DOHH2 (cell line): Measurements from ENCODE around the gene AFAP1.

Experiments
- H3F3A ChIP-seq: fragments of 200-600 bp; sonication (generic), shearing (Covaris generic); 2 replicates; pipeline ENCODE4 v1.6.0; 2016; ENCODE audit warnings: antibody characterized with exemption, mild to moderate bottlenecking; ENCODE audit not compliant: control insufficient read depth, insufficient read depth
- H3K27ac ChIP-seq: fragments of 200-600 bp; sonication (generic); 2 replicates; pipeline ENCODE4 v1.5.1; 2014; ENCODE audit warnings: low read depth, mild to moderate bottlenecking, low read length, moderate library complexity
- H3K27me3 ChIP-seq: fragments of 200-600 bp; sonication (generic); 2 replicates; pipeline ENCODE4 v1.6.1; 2014; ENCODE audit warnings: mild to moderate bottlenecking, low read length, mixed read lengths; ENCODE audit not compliant: control insufficient read depth
- H3K36me3 ChIP-seq: fragments of 200-600 bp; sonication (generic); 2 replicates; pipeline ENCODE4 v1.6.1; 2014; ENCODE audit warnings: mild to moderate bottlenecking, low read length, moderate library complexity, mixed read lengths; ENCODE audit not compliant: control insufficient read depth
- H3K4me1 ChIP-seq: fragments of 200-600 bp; sonication (generic); 2 replicates; pipeline ENCODE4 v1.6.1; 2014; ENCODE audit warnings: mild to moderate bottlenecking, low read length, mixed read lengths; ENCODE audit not compliant: control insufficient read depth
- H3K4me2 ChIP-seq: fragments of 200-600 bp; sonication (generic); 2 replicates; pipeline ENCODE4 v1.6.0; 2014; ENCODE audit warnings: mild to moderate bottlenecking, low read length, moderate library complexity
- H3K4me3 ChIP-seq: fragments of 200-600 bp; sonication (generic); 2 replicates; pipeline ENCODE4 v1.5.1; 2014; ENCODE audit warnings: mild to moderate bottlenecking, low read length, mixed read lengths
- H3K79me2 ChIP-seq: fragments of 200-600 bp; sonication (generic); 2 replicates; pipeline ENCODE4 v1.6.1; 2014; ENCODE audit warnings: mild to moderate bottlenecking, low read length, mixed read lengths; ENCODE audit not compliant: control insufficient read depth
- H3K9me2 ChIP-seq: fragments of 200-600 bp; sonication (generic); replicated peaks from 2 replicates; pipeline ENCODE4 v1.6.1; 2014; ENCODE audit warnings: mild to moderate bottlenecking, low read length, mixed read lengths; ENCODE audit not compliant: control insufficient read depth
- H3K9me3 ChIP-seq: fragments of 200-600 bp; sonication (generic); 2 replicates; pipeline ENCODE4 v1.6.1; 2014; ENCODE audit warnings: antibody characterized with exemption, low read length, mixed read lengths; ENCODE audit not compliant: control insufficient read depth, insufficient read depth
- H4K20me1 ChIP-seq: fragments of 200-600 bp; sonication (generic); 2 replicates; pipeline ENCODE4 v1.6.0; 2014; ENCODE audit warnings: low read depth, mild to moderate bottlenecking, antibody characterized with exemption, low read length, moderate library complexity; ENCODE audit not compliant: control insufficient read depth, insufficient read depth
- CTCF ChIP-seq: fragments of 200-600 bp; sonication (generic); IDR thresholded peaks from one replicate; pipeline ENCODE4 v1.5.1; 2014; ENCODE audit warnings: antibody characterized with exemption, mild to moderate bottlenecking, low read depth, low read length; ENCODE audit not compliant: poor library complexity, severe bottlenecking
- EZH2phosphoT487 ChIP-seq: fragments of 200-600 bp; sonication (generic); IDR thresholded peaks from 2 replicates; pipeline ENCODE4 v1.6.1; 2017; ENCODE audit warnings: borderline replicate concordance, mild to moderate bottlenecking, antibody characterized with exemption, low read length, moderate library complexity, mixed read lengths

Gene AFAP1

GRCh38 chr4:7971881-7972500 is 32.3 kb upstream of the AFAP1 start:
- Histone ChIP-seq H3K4me1 (peaks cover 8% of the 10 kb centered on the region), H3K27me3 (peaks cover 3% of the 10 kb centered on the region; the same call in 1 of the 2 replicates), H3K9me3 (no peaks in the 10 kb centered on the region), H3K4me3 (no peak overlapping the region), H3K27ac (no peak overlapping the region), H3F3A (no peaks in the 10 kb centered on the region), H4K20me1 (no peaks in the 10 kb centered on the region), H3K36me3 (no peaks in the 10 kb centered on the region), H3K79me2 (no peaks in the 10 kb centered on the region), H3K9me2 (no peaks in the 10 kb centered on the region), H3K4me2 (no peak overlapping the region)
- no peak for TF ChIP-seq EZH2phosphoT487
- no peak for TF ChIP-seq CTCF

- H3K79me2 ChIP-seq: no peaks in the 10 kb centered on the region
- H3K36me3 ChIP-seq: no peaks in the 10 kb centered on the region
- no peak overlapping the region for H3K4me3 ChIP-seq
- no peaks in the 10 kb centered on the region for H3F3A ChIP-seq
- H4K20me1 ChIP-seq: no peaks in the 10 kb centered on the region
- no peaks in the 10 kb centered on the region for H3K9me3 ChIP-seq
- H3K27ac ChIP-seq: no peak overlapping the region
- H3K4me2 ChIP-seq: no peak overlapping the region
- peaks cover 8% of the 10 kb centered on the region for H3K4me1 ChIP-seq
- H3K27me3 ChIP-seq: peaks cover 3% of the 10 kb centered on the region; the same call in 1 of the 2 replicates
- no peak for TF ChIP-seq EZH2phosphoT487
- no peak for TF ChIP-seq CTCF
- H3K9me2 ChIP-seq: no peaks in the 10 kb centered on the region
Observed at GRCh38 chr4:7971159-7971631, 31.5 kb upstream of the AFAP1 start.

- no peaks in the 10 kb centered on the region for H4K20me1 ChIP-seq
- no peaks in the 10 kb centered on the region for H3F3A ChIP-seq
- no peaks in the 10 kb centered on the region for H3K36me3 ChIP-seq
- H3K27ac ChIP-seq: no peak overlapping the region
- no peaks in the 10 kb centered on the region for H3K9me2 ChIP-seq
- H3K4me1 ChIP-seq: peaks cover 8% of the 10 kb centered on the region
- H3K4me3 ChIP-seq: no peak overlapping the region
- H3K79me2 ChIP-seq: no peaks in the 10 kb centered on the region
- no peaks in the 10 kb centered on the region for H3K9me3 ChIP-seq
- H3K27me3 ChIP-seq: peaks cover 3% of the 10 kb centered on the region; the same call in 1 of the 2 replicates
- peak overlapping the region; percentile 14; the same call in 1 of the 2 replicates for H3K4me2 ChIP-seq
- no peak for TF ChIP-seq CTCF
- TF ChIP-seq EZH2phosphoT487: no peak
Observed at GRCh38 chr4:7970361-7970946, 30.8 kb upstream of the AFAP1 start.
